Measurements from ENCODE around the gene CTIF.

CTIF gene

GRCh38 chr18:48836806-48837615 is 298.2 kb downstream of the CTIF start:
- H3K4me3 ChIP-seq (ENCODE audit: low read depth, low read length) = no peak overlapping the region
- no peaks in the 10 kb centered on the region for H3K27me3 ChIP-seq (ENCODE audit: control insufficient read depth, insufficient read depth, low read length)
- TF ChIP-seq CTCF (IDR thresholded peaks at IDR 0.05) = no peak
- H3K9me3 ChIP-seq (ENCODE audit: control insufficient read depth, low read length) = no peaks in the 10 kb centered on the region
- no peak overlapping the region for H2AFZ ChIP-seq
- H3K79me2 ChIP-seq = peaks cover 14% of the 10 kb centered on the region
- H3K36me3 ChIP-seq (ENCODE audit: control insufficient read depth, insufficient read depth, low read length) = no peaks in the 10 kb centered on the region
- no peak overlapping the region for H3K4me2 ChIP-seq (ENCODE audit: low read length)
- H3K27ac ChIP-seq = no peak overlapping the region
- H3K9ac ChIP-seq = no peak overlapping the region
- H3K4me1 ChIP-seq = peaks cover 13% of the 10 kb centered on the region

- no peak overlapping the region for H3K9ac ChIP-seq
- H3K4me1 ChIP-seq = peaks cover 20% of the 10 kb centered on the region
- H3K27ac ChIP-seq = no peak overlapping the region
- no peak overlapping the region for H3K4me2 ChIP-seq (ENCODE audit: low read length)
- H3K4me3 ChIP-seq (ENCODE audit: low read depth, low read length) = no peak overlapping the region
- H3K9me3 ChIP-seq (ENCODE audit: control insufficient read depth, low read length) = no peaks in the 10 kb centered on the region
- H3K79me2 ChIP-seq = peaks cover 14% of the 10 kb centered on the region
- no peak overlapping the region for H2AFZ ChIP-seq
- H3K27me3 ChIP-seq (ENCODE audit: control insufficient read depth, insufficient read depth, low read length) = no peaks in the 10 kb centered on the region
- TF ChIP-seq CTCF (IDR thresholded peaks at IDR 0.05) = no peak
- no peaks in the 10 kb centered on the region for H3K36me3 ChIP-seq (ENCODE audit: control insufficient read depth, insufficient read depth, low read length)
Observed at GRCh38 chr18:48837676-48838075, 298.8 kb downstream of the CTIF start.

GRCh38 chr18:48838166-48838775 is 299.4 kb downstream of the CTIF start:
- Histone ChIP-seq H3K27me3 (ENCODE audit: control insufficient read depth, insufficient read depth, low read length) (no peaks in the 10 kb centered on the region), H3K36me3 (ENCODE audit: control insufficient read depth, insufficient read depth, low read length) (no peaks in the 10 kb centered on the region), H3K27ac (no peak overlapping the region), H3K9ac (no peak overlapping the region), H3K9me3 (ENCODE audit: control insufficient read depth, low read length) (no peaks in the 10 kb centered on the region), H3K4me1 (peaks cover 26% of the 10 kb centered on the region), H3K79me2 (peaks cover 14% of the 10 kb centered on the region), H3K4me3 (ENCODE audit: low read depth, low read length) (no peak overlapping the region), H3K4me2 (ENCODE audit: low read length) (no peak overlapping the region), H2AFZ (no peak overlapping the region)
- TF ChIP-seq CTCF (IDR thresholded peaks at IDR 0.05) = no peak

GRCh38 chr18:48838921-48839818 is 300.3 kb downstream of the CTIF start:
- H3K4me3 ChIP-seq (ENCODE audit: low read depth, low read length) = no peak overlapping the region
- H2AFZ ChIP-seq = no peak overlapping the region
- H3K9me3 ChIP-seq (ENCODE audit: control insufficient read depth, low read length) = no peaks in the 10 kb centered on the region
- H3K27ac ChIP-seq = peak overlapping the region; percentile 7
- H3K36me3 ChIP-seq (ENCODE audit: control insufficient read depth, insufficient read depth, low read length) = no peaks in the 10 kb centered on the region
- no peak overlapping the region for H3K4me2 ChIP-seq (ENCODE audit: low read length)
- H3K4me1 ChIP-seq = peaks cover 31% of the 10 kb centered on the region
- H3K9ac ChIP-seq = no peak overlapping the region
- no peak for TF ChIP-seq CTCF (IDR thresholded peaks at IDR 0.05)
- no peaks in the 10 kb centered on the region for H3K27me3 ChIP-seq (ENCODE audit: control insufficient read depth, insufficient read depth, low read length)
- H3K79me2 ChIP-seq = peaks cover 12% of the 10 kb centered on the region
